K562 (cell line): ENCODE results near the gene CDCA7L. TPM values are rescaled to one million over a fixed set of nuclear protein-coding genes. Genes with fewer than 3 reads are reported as not detected.
A peak's percentile ranks its signal among the peaks of the same experiment; 100 is the strongest.

Experiments
- ATAC-seq: fragments of 200-7000 bp; cut with Tn5 transposase; 3 replicates; pipeline ENCODE4 v1.9.1; 2020; ENCODE audit warnings: moderate library complexity
- BruUV-seq: library from RNA; stranded (reverse); fragments of 400-500 nt; replicated peaks from 2 replicates; lab custom pipeline; 2021; lab: Mats Ljungman, UMichigan
- CTCF ChIA-PET: fragments of 300-600 bp; formaldehyde crosslinking; extraction: SDS; loops from one replicate; lab custom pipeline; 2021; ENCODE audit warnings: low intra/inter-chr PET ratio; lab: Yijun Ruan, JAX
- POLR2A ChIA-PET: fragments of 300-600, 350-650 bp; sonication (Branson Sonifier 250); formaldehyde crosslinking; extraction: SDS; loops from one replicate; lab custom pipeline; 2021; ENCODE audit warnings: antibody characterized with exemption, inconsistent platforms; lab: Yijun Ruan, JAX
- DNase-seq, 4 experiments: peaks; one replicate each; pipeline versions ENCODE4 v3.0.0 to v3.0.0-alpha.2; 2011 to 2018; ENCODE audit warnings: low spot score in 3 of 4, mixed read lengths in 3 of 4; ENCODE audit errors: extremely low read depth in 1 of 4
- FAIRE-seq: peaks from 2 replicates; lab custom pipeline; 2011; peaks lifted over from hg19 to GRCh38; lab: Jason Lieb, UNC
- H2AFZ ChIP-seq: 2 replicates; pipeline ENCODE4 v1.6.0; 2011; ENCODE audit warnings: low read depth, low read length, control low read depth, inconsistent platforms
- H3K27ac ChIP-seq: fragments of 200-600 bp; 3 replicates; pipeline ENCODE4 v1.8.0; 2011; ENCODE audit warnings: low read depth, mild to moderate bottlenecking, control low read depth, inconsistent platforms, low read length, moderate library complexity, mixed read lengths; ENCODE audit errors: extremely low read depth
- H3K27me3 ChIP-seq, 2 experiments: fragments of 300-600 bp in 1 of 2; 2 replicates in 1 of 2; 3 replicates in 1 of 2; pipeline versions ENCODE4 v1.6.0 to v1.8.0; 2011; ENCODE audit warnings: inconsistent platforms in 2 of 2, low read length in 2 of 2, mild to moderate bottlenecking in 1 of 2, mixed read lengths in 1 of 2, moderate library complexity in 1 of 2; ENCODE audit not compliant: control insufficient read depth in 2 of 2, insufficient read depth in 2 of 2
- H3K36me3 ChIP-seq: fragments of 300-600 bp; 3 replicates; pipeline ENCODE4 v1.8.0; 2011; ENCODE audit warnings: mild to moderate bottlenecking, low read length, inconsistent platforms; ENCODE audit not compliant: control insufficient read depth, insufficient read depth
- H3K4me1 ChIP-seq, 2 experiments: fragments of 200-600 bp in 1 of 2; replicated peaks in 1 of 2; 2 replicates in 1 of 2; 3 replicates in 1 of 2; pipeline versions ENCODE4 v1.5.1 to v1.8.0; 2011; ENCODE audit warnings: inconsistent platforms in 2 of 2, low read length in 2 of 2, mild to moderate bottlenecking in 1 of 2, mixed read lengths in 1 of 2, moderate library complexity in 1 of 2; ENCODE audit not compliant: control insufficient read depth in 2 of 2, insufficient read depth in 2 of 2
- H3K4me2 ChIP-seq: 2 replicates; pipeline ENCODE4 v1.6.1; 2011; ENCODE audit warnings: low read length, control low read depth, inconsistent platforms, mixed read lengths; ENCODE audit not compliant: insufficient read depth
- H3K4me3 ChIP-seq: fragments of 200-600 bp; sonication (generic), shearing (Covaris generic); 2 replicates; pipeline ENCODE4 v1.5.1; 2016; ENCODE audit warnings: control low read depth, inconsistent platforms
- H3K79me2 ChIP-seq: fragments of 200-600 bp; 3 replicates; pipeline ENCODE4 v1.8.0; 2011; ENCODE audit warnings: low read length, inconsistent platforms; ENCODE audit not compliant: control insufficient read depth, insufficient read depth
- H3K9ac ChIP-seq, 2 experiments: 2 replicates each; pipeline versions ENCODE4 v1.6.0 to v1.6.1; 2011; ENCODE audit warnings: low read depth in 2 of 2, low read length in 2 of 2, control low read depth in 1 of 2, inconsistent platforms in 1 of 2, mild to moderate bottlenecking in 1 of 2, mixed read lengths in 1 of 2; ENCODE audit not compliant: insufficient read depth in 1 of 2
- H3K9me1 ChIP-seq: one replicate; pipeline ENCODE4 v1.6.0; 2011; ENCODE audit warnings: inconsistent platforms, mild to moderate bottlenecking, low read length, moderate library complexity; ENCODE audit not compliant: control insufficient read depth, insufficient read depth
- H3K9me3 ChIP-seq: replicated peaks from 2 replicates; pipeline ENCODE4 v1.5.1; 2011; ENCODE audit warnings: low read depth, low read length, inconsistent platforms; ENCODE audit not compliant: control insufficient read depth, insufficient read depth
- H4K20me1 ChIP-seq: replicated peaks from 2 replicates; pipeline ENCODE4 v1.6.1; 2011; ENCODE audit warnings: low read length, inconsistent platforms, mixed read lengths; ENCODE audit not compliant: control insufficient read depth, insufficient read depth
- ATF6 ChIP-seq: sonication (generic); formaldehyde crosslinking; IDR thresholded peaks from 2 replicates; pipeline ENCODE4 v1.4.0; 2020; ENCODE audit warnings: mild to moderate bottlenecking, missing genetic modification reagents
- CBX1 ChIP-seq: sonication (generic); IDR thresholded peaks from 2 replicates; pipeline ENCODE4 v1.6.1; 2016; ENCODE audit warnings: antibody characterized with exemption, low read depth, mild to moderate bottlenecking
- FUS ChIP-seq: fragments of 200-400 bp; formaldehyde crosslinking; optimal IDR thresholded peaks from 2 replicates; pipeline ENCODE3; 2017; ENCODE audit warnings: low read depth, low read length
- HMG20A ChIP-seq: fragments of 450-650 bp; formaldehyde crosslinking; conservative IDR thresholded peaks from 2 replicates; pipeline ENCODE4 v1.4.0; 2020; ENCODE audit warnings: mild to moderate bottlenecking, mixed read lengths
- SNAPC5 ChIP-seq: fragments of 250-450 bp; sonication (Bioruptor Pico); IDR thresholded peaks from 2 replicates; pipeline ENCODE4 v1.8.0; 2021; ENCODE audit warnings: moderate library complexity, mild to moderate bottlenecking, inconsistent platforms
- SPI1 ChIP-seq: IDR thresholded peaks from 2 replicates; pipeline ENCODE4 v1.6.1; 2011; ENCODE audit warnings: low read depth, low read length, control low read depth, borderline replicate concordance
- ZC3H4 ChIP-seq: sonication (generic); formaldehyde crosslinking; IDR thresholded peaks from 2 replicates; pipeline ENCODE4 v1.9.0; 2021; ENCODE audit warnings: missing genetic modification reagents, borderline replicate concordance
- ZNF134 ChIP-seq: fragments of 250-450 bp; sonication (Bioruptor Pico); conservative IDR thresholded peaks from 2 replicates; pipeline ENCODE4 v1.4.0; 2020
- ZNF316 ChIP-seq: fragments of 450-650 bp; IDR thresholded peaks from 2 replicates; pipeline ENCODE4 v1.6.1; 2016
- ZNF655 ChIP-seq: fragments of 250-450 bp; sonication (Bioruptor Pico); IDR thresholded peaks from 2 replicates; pipeline ENCODE4 v1.5.0; 2021
- WGBS: fragments of 100-300 bp; shearing (Covaris generic); methylation state at CpG from one replicate; pipeline ENCODE4 v1.1.6; 2016; ENCODE audit warnings: low coverage, mixed read lengths; ENCODE audit not compliant: insufficient coverage; ENCODE audit errors: missing lambda C conversion rate; 5-methylcytosine and 5-hydroxymethylcytosine counted together
- in situ Hi-C: fragments of 300-500 bp; cut with MboI; formaldehyde crosslinking; loops from 4 replicates; pipeline ENCODE4 v1.15.0; 2018; ENCODE audit warnings: inconsistent platforms, mixed read lengths
- intact Hi-C: fragments of 100-400 bp; cut with micrococcal nuclease; formaldehyde crosslinking; loops from 2 replicates; pipeline ENCODE4 v1.14.2; 2022
- polyA plus RNA-seq, 8 experiments: library from polyadenylated mRNA; depleted of rRNA in 4 of 8; stranded (reverse) in 5 of 8; unstranded in 3 of 8; fragments of >200 nt; fragmentation: Nextera tagmentation in 2 of 8; fragmentation: Illumina TruSeq in 1 of 8; extraction: Ambion mirVana in 2 of 8; extraction: Trizol in 1 of 8; gene quantifications; 2 replicates each; pipeline versions ENCODE4 v1.2.1 to v1.2.3, GENCODE V29; 2011 to 2014; ENCODE audit warnings: inconsistent platforms in 1 of 8, missing spikeins in 1 of 8
- total RNA-seq, 7 experiments: library from RNA; depleted of rRNA in 6 of 7; stranded (reverse); fragments of >200 nt in 6 of 7; fragmentation: Illumina TruSeq in 2 of 7; extraction: Trizol in 2 of 7; gene quantifications; 2 replicates each; pipeline versions ENCODE4 v1.2.1 to v1.2.3, GENCODE V29; 2011 to 2021; ENCODE audit warnings: low replicate concordance in 1 of 7

Gene CDCA7L
- total and polyA plus RNA-seq, 9 of the 15 experiments (the other 6 are each of a cell fraction or from before 2014, with no cell fraction given), result 1.9 to 32.4 (median 3.1) TPM

- TF ChIP-seq ZC3H4 (CRISPR knock-in tag), result no peak
- no peak for TF ChIP-seq CBX1
- no peak for TF ChIP-seq ATF6 (CRISPR knock-in tag)
- TF ChIP-seq SNAPC5 (CRISPR knock-in tag), result no peak
- no peak for TF ChIP-seq ZNF655 (CRISPR knock-in tag)
- no peak for TF ChIP-seq FUS
- no peak for TF ChIP-seq SPI1
- TF ChIP-seq HMG20A (CRISPR knock-in tag), result no peak
Measured at GRCh38 chr7:21962677-21963076, 17.0 kb upstream of the CDCA7L start (continued).

- Histone ChIP-seq H3K79me2 (no peaks in the 10 kb centered on the region), H2AFZ (no peak overlapping the region), H3K9ac (no peak overlapping the region), H3K4me2 (no peak overlapping the region), H3K27me3 (peaks cover 7 to 16% of the 10 kb centered on the region in 2 experiments; a peak in 4 of 5 replicates), H3K27ac (no peak overlapping the region), H4K20me1 (no peaks in the 10 kb centered on the region), H3K4me3 (no peak overlapping the region), H3K36me3 (no peaks in the 10 kb centered on the region), H3K4me1 (no peaks in the 10 kb centered on the region), H3K9me3 (no peaks in the 10 kb centered on the region), H3K9me1 (no peaks in the 10 kb centered on the region)
- in situ Hi-C loops (no loop called here), intact Hi-C loops (no loop called here)
- FAIRE-seq (no peak), ATAC-seq (no peak), DNase-seq (no peak)
- POLR2A ChIA-PET, result no interaction called here
- TF ChIP-seq ZNF134 (CRISPR knock-in tag), result no peak
- TF ChIP-seq ZNF316, result 0 out of 2 replicates have a peak, but pooled peaks have one; percentile 3
- 2% methylated on average over 3 of the region's 3 CpGs for WGBS
- no TSS peak for BruUV-seq
- CTCF ChIA-PET, result no interaction called here
Measured at GRCh38 chr7:21960922-21961321, 15.2 kb upstream of the CDCA7L start.
